Activated CD4-positive, alpha-beta T cell treated with anti-CD3 and anti-CD28 coated beads, Interleukin-2, amount 50 U/mL, for 16 hours (primary cell): ENCODE measurements around the gene SPINK1.
A peak's percentile ranks its signal among the peaks of the same experiment; 100 is the strongest.
"Not testable (repeated sequence)": the region's sequence is repeated elsewhere in the genome, so short reads cannot be mapped to it uniquely, and the experiment has no call there.

Experiments used
- DNase-seq: peaks from one replicate; pipeline ENCODE4 v3.0.0-alpha.2; 2020

Gene SPINK1

DNA sequence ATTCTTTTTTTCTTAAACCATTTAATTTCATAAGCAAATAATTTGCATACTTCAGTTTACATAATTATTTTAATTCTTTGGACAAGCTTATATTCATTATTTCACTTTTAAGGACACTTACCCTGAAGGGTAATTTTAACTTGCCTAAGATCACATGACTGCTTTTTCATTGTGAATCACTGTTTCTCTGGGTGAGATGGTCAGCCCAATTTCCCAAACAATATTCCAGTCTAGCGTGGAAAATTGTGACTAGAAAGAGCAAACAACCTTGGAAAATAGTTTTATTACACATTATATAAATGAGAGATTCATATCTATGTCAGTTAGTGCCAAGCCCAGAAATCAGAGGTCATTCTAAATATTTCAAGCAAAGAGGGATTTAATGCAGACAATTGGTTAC, 27.5 kb downstream of the SPINK1 start:
- DNase-seq, result no peak

DNA sequence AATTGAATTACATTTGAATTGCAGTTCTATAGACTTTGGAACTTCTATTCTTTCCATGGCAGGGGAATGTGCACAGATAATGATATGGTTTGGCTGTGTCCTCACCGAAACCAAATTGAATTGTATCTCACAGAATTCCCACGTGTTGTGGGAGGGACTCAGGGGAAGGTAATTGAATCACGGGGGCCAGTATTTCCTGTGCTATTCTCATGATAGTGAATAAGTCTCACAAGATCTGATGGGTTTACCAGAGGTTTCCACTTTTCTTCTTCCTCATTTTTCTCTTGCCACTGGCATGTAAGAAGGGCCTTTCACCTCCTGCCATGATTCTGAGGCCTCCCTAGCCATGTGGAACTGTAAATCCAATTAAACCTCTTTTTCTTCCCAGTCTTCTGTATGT, 28.3 kb downstream of the SPINK1 start:
- DNase-seq, result not testable (repeated sequence)

DNA sequence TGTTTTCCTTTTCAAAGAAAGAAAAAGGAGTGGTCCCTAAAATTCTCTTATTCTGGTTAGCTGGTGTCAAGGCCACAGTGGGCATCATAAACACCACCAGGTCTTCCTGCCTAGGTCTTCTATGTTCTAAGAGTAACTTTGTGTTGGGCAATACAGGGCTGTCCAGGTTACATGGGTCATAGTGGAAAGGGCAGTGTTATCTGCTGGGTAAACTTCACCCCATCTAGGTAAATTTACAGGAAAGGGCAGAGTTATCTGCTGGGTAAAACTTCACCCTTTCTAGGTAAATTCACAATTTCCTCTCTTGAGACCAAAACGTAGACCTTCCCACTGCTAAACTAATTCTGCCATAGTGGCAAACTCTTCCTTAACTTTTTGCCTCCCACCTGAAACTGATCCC, 30.0 kb downstream of the SPINK1 start:
- DNase-seq, result no peak

DNA sequence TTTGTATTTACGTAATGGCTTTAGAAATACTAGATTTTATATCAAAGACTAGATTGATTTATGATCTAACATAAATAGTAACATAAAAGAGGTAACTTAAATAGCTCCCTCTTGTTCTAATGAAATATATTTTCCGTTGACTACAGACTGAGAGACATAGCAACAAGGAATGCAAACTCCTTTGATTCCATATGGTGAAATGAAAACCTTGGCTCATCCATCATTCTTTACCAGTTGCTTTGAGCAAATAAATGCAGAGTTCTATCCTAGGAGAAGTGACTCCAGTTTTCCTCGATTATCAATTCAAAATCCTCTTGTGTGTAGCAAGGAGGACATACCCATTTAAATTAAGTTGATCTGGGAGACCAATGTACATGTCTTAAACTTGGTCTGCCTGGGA, 31.0 kb downstream of the SPINK1 start:
- DNase-seq, result no peak

DNA sequence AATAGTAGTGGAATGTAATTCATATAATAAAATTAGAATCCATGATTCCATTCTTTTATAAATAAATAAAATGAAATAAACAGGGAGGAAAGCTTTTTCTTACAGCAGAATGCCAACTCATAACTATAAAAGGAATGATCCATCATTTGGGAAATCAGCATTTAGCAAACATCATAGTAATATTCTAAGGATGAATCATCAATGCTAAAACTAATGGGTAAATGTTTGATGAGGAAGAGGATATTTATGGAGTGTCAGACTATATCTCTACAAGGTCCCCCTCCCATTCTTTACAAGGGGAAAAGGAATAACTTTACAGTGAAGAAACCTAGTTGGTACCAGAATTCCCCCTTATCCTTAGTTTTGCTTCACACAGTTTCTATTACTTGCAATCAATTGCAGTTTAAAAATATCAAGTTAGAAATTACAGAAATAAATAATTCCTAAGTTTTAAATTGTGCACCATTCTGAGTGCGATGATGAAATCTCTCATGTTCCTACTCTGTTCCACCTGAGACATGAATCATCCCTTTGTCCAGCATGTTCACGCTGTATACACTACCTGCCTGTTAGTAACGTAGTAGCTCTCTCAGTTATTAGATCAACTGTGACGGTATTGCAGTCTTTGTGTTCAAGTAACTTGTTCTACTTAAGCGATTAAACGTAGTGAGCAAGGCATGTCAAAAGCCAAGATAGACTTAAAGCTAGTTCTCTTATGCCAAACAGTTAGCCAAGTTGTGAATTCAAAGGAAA, 34.7 kb downstream of the SPINK1 start:
- DNase-seq, result no peak

DNA sequence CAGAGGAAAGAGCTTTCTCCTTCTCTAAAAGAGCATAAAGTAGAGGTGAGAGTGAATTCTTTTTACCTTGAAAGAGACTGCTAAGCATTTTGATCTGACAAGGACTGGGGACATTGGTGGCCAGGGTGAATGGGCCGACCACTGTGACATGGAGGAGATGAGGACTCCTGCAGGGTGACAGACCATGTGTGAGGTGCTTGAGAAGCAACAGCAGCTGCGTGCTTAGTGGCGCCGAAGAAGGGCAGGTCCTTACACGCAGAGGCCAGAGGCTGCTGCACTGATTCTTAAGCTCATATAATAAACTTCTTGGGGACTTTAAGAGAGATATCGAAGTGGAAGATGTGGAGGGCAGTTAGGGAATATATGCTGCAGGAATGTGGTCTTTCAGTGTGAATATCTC, 40.3 kb downstream of the SPINK1 start:
- DNase-seq, result no peak

DNA sequence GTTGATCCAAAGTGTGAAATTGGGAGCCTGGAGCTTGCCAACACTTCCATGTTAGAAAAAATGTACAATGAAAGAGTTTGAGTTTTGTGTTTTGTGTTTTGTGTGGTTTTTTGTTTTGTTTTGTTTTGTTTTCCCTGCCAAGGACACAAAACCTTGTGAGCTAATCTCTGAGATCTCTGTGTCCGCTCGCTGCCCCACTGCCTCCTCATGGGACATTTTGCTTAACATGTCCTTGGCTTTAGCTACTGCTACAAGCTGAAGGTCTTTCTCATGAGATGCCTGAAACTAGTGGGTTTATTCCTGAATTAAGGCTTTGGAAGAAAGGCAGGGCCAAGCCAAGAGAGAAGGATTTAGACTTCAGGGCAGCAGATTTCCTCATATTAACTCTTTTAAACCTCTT, 41.7 kb downstream of the SPINK1 start:
- DNase-seq, result no peak

DNA sequence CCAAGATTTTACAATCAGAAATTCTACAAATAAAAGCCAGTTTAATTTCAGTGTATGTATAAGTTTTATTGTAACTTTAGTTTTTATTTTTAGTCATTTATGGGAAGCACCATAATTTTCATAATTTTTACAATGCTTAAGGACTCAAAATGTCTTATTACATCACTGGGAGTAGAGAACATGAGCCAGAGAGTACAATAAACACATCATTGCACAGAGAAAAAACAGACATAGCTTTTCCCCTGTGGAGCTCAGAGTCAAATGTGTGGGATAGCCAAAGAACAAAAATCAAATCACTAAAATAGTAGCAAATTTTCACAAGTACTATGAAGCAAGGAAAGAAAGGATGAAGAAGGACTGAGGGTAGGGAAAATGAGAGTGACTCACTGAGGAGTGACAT, 43.4 kb downstream of the SPINK1 start:
- no peak for DNase-seq

DNA sequence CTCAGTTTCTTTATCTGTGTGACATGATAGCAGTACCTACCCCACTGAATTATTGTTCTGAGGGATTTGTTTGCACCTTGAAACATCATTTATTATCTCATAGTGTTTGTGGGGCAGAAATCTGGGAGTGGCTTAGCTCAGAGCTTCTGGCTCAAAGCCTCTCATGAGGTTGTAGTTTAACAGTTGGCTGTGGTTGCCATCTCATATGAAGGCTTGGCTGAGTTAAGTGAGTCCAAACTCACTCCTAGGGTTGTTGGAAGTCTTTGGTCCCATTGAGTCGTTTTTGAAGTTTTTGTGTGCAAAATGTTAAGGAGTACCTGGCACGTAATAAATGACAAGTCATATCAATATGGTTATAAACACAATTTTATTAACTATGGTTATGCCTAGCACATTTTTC, 45.3 kb downstream of the SPINK1 start:
- DNase-seq, result no peak

DNA sequence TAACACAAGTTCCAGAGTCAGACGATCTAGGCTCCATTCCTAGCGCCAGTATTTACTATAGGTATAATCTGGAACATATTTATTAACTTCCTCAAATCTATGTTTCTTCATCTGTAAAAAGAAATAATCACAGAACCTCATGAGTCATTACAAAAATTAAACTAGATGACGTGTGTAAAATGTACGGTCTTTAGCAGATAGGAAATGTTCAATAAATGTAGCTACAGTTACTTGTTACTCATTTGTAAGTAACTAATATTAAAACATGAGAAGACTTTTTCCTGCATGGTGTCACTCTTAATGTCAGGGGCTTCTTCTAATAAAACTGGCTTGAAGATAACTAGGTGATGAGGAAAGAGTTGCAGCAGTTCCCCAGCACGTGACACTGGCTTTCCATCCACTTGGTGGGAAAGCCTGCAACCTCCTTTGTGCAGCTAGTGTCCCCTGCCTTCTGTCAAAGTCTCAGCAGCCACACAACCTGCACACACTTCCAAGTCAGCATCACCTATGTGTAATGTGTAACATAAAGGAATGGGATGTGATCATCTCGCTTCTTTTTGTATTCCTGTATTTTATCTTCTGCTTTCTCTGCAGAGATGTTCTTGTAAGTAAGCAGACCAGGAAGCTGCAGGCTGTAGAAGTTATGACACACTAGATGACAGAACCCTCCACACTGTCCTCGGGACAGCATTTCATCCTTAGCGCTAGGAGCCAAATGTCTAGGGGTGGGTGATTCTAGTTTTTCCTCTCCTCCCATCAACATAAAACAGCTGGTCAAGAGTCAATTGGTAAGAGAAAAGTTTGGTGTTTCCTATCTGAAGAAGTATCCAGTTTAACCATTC, 47.1 kb downstream of the SPINK1 start:
- no peak for DNase-seq

DNA sequence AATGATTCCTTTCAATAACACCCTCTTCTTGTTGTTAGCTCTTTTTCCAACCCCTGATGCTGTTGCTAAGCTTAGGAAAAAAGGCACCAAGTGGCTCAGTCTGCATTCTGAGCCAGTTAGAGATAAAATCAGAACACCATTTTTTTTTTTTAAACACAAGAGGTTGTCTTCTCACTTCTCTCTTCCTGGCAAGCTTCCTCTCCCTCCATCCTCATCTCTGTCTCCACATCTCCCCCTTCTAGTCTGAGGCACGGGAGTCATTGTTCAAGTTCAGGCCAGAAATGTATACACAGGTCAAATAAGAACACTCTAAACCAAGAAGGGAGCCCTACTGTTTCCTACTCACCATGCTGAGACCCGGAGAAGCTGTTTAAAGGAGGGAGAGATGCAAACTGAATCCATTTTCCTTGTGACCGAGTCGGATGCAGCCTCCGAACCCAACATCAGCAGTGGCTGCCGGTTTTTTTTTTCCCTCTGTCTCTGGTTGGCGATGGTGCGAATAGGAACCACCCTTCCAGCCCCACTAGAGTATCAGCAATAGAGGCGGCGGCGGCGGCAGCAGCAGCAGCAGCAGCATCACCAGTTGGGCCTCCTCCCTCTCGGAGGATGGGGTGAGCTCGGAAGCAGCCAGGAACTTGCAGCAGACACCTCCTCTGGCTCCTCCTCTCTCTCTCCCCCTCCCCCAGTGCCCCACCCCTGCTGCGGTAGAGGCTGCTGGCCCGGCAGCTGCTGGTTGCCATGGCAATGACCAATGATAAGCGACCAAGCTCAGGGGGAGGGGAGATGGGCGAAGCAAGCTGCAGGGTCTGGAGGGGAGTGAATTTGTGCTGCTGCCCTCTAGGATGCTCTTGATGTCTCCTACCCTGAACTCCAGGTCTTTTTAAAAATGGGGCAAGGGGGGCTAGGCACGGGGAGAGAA, 49.1 kb downstream of the SPINK1 start, which contains the start of gene JAKMIP2:
Gene JAKMIP2 (minus strand): TSS at position 619 of the 919 bp plus-strand sequence. CDS start 110,922 bp downstream, outside the sequence.
- DNase-seq, result peak; percentile 94

DNA sequence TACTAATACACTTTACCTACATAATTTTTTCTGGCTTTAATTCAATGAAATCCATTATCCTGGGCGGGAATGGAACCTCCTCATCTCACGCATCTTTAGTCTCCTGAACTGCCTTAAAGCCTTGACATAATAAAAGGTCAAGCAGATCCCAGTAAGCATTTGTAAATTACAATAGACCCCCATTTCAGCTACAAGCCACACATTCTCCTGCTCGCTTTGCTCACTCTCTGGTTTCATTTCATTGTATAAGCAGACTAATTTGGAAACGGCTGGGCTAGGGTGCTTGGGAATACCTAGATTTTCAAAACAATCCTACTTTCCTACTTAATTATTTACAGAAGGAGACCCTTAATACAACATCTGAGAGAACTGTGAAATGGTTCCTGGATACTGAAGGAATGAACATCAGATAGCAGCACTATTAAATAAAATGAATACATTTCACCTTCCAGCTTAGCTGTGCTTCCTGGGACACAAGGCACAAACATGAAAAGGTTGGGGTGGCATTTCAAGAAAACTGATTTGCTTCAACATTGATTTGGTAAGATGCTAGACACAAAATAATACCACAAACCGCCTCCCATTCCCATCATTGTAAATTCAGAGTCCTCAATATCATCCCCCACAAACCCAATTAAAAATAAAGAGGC, 50.4 kb downstream of the SPINK1 start:
- DNase-seq, result no peak

DNA sequence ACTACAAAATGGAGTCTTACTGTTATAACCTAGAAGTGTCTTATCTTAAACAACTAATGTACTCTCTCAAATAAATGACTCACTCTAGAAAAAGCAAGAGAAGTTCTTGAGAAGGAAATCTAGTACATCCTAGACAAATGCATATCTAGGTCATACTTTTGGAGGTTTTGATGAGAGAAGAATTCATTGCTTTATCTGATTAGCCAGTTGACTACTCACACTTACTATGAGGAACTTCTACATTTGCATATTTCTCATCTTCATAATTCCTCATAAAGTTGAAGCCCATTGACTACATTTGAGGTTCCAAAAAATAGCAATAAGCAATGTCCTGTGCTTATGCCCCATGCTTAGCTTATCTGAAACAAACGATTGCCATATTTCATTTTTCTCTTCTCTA, 51.8 kb downstream of the SPINK1 start:
- DNase-seq, result no peak

DNA sequence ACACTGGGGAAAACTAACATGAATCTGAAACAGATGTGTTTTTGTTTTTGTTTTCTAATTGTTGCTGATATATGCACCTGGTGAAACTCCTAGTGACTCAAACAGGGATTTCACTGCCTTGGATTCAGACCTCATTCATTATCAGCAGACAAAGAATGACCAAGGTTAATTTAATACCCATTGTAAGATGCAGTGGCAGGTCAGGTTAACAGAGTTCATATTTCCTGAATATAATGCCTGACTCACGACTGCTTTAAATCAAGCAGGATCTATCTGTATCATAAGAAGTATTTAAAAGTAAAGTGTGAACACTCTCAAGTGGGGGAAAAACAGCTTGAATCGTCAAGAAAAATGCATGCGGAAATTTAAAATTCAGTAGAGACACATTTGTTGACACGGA, 54.5 kb downstream of the SPINK1 start:
- no peak for DNase-seq
